Measurements from ENCODE around the gene CFC1. TPM values are rescaled to one million over a fixed set of nuclear protein-coding genes. Genes with fewer than 3 reads are reported as not detected.
"Not testable (repeated sequence)": the region's sequence is repeated elsewhere in the genome, so short reads cannot be mapped to it uniquely, and the experiment has no call there.

CFC1 gene
- total and polyA plus RNA-seq, 2 of the 4 experiments (the other 2 are of a cell fraction): not detected

DNA sequence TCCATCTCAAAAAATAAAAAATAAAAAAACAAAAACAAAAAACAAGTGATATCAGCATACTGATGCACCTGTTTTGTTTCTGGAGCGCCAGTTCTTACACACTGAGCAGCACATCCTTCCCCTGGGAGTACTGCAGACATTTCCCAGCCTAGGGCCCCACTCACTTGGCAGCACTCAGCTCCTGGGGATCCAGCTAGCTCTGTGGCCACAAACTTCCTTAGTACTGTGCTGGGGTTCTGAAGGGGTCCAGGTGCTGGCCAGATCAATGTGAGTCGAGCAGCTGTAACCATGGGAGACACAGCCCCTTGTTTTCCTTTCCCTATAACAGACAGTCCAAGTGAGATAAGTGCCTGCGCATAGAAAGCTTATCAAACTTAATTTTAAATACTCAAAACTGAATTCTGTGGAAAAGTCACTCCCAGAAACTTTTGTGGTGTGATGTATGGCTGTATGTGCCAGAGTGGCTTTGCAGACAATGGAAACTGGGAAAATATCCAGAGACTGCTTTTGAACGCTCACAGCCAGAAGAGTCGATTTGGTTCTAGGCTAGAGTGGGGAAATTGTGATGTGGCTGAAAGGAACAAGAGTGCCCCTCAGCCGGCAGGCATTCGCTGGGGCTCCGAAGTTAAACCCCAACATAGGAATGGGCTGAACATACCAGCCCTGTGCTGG, 9.1 kb downstream of the CFC1 start:
- dilution Hi-C loops (cut with HindIII; ENCODE audit: low sequenced_read_pairs, unreplicated experiment); H3K9ac ChIP-seq (ENCODE audit: low read depth, low read length); H2BK15ac ChIP-seq (ENCODE audit: low read depth, low read length); H3K79me1 ChIP-seq (ENCODE audit: low read depth in 1 of 2, low read length in 2 of 2); H2BK120ac ChIP-seq (ENCODE audit: low read depth, low read length); H4K5ac ChIP-seq (ENCODE audit: low read depth, low read length); in situ Hi-C loops (cut with MboI; ENCODE audit: low sequenced_read_pairs); BruUV-seq (replicated peaks); H3K27ac ChIP-seq (ENCODE audit: insufficient read depth, low read length); ATAC-seq (ENCODE audit: low read depth); H3K4me3 ChIP-seq (ENCODE audit: insufficient read depth, low read depth, low read length); H2BK5ac ChIP-seq (ENCODE audit: low read depth, low read length, poor library complexity, severe bottlenecking); H3K9me3 ChIP-seq (ENCODE audit: control insufficient read depth, insufficient read depth, low read length); H2AK5ac ChIP-seq (ENCODE audit: low read depth, low read length); H3K4me1 ChIP-seq (ENCODE audit: control insufficient read depth, insufficient read depth, low read length); H4K91ac ChIP-seq (ENCODE audit: insufficient read depth, low read depth, low read length); H3K18ac ChIP-seq (ENCODE audit: low read depth, low read length); CTCF ChIA-PET; H3K14ac ChIP-seq (replicated peaks; ENCODE audit: low read depth, low read length); H3K4me2 ChIP-seq (ENCODE audit: low read depth, low read length); H2BK20ac ChIP-seq (ENCODE audit: low read depth, low read length); H3K36me3 ChIP-seq (ENCODE audit: control insufficient read depth, insufficient read depth, low read length); H3K56ac ChIP-seq (ENCODE audit: extremely low read depth, insufficient read depth, low read length); H3K27me3 ChIP-seq (ENCODE audit: control insufficient read depth, insufficient read depth, low read length); H2AK9ac ChIP-seq (replicated peaks; ENCODE audit: low read depth, low read length, poor library complexity); H4K8ac ChIP-seq (ENCODE audit: low read depth in 2 of 2, low read length in 2 of 2); H4K20me1 ChIP-seq (ENCODE audit: insufficient read depth, low read length); H3K23ac ChIP-seq (ENCODE audit: low read depth, low read length); H3K9me1 ChIP-seq (ENCODE audit: insufficient read depth, low read length); H3K4ac ChIP-seq (ENCODE audit: low read depth, low read length); H2AFZ ChIP-seq (replicated peaks; ENCODE audit: low read length, poor library complexity); POLR2A ChIA-PET (ENCODE audit: unreplicated experiment); intact Hi-C loops (cut with micrococcal nuclease); DNase-seq: not testable (repeated sequence)
- WGBS, 2 experiments (ENCODE audit: extremely low coverage in 2 of 2, insufficient read length in 1 of 2): no CpG with 5 or more reads among the region's 8 CpGs

DNA sequence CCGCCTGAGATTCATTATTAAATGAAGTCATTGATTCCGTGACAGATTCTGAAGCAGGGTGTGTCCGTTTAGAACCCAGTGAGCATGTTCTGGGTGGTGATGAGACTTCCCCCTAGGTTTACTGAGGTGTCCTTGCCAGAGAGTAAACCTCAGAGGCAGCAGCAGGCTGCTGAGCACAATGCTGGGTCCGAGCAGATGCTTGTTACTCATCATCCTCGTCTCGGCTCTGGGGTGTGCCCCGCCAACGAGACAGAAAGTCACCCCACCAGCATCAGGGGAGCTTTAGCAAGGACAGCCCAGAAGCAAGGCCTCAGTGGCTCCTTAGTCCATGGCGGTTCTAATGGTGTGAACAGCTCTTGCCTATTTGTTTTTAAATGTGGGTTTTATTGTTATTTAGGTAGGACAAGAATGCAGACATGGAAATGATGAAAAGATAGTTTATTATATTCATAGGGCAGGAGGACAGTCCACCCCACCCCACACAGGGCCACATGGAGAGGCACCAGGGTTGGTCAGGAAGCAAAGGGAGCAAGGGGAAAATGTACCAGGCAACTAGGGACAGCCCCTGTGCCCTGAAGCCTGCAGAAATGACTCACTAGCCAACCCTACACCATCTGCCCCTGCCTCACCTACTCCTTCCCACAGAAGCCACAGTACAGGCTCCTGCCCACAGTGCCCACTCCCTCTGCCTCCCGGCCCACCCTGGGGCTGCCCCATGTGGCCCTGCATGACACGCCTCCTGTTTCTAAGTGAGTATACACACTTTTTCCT, 10.5 kb downstream of the CFC1 start:
- H3K9ac ChIP-seq (ENCODE audit: low read depth, low read length); H3K27ac ChIP-seq (ENCODE audit: insufficient read depth, low read length); POLR2A ChIA-PET (ENCODE audit: unreplicated experiment); BruUV-seq (replicated peaks); H3K56ac ChIP-seq (ENCODE audit: extremely low read depth, insufficient read depth, low read length); H2BK120ac ChIP-seq (ENCODE audit: low read depth, low read length); H3K4ac ChIP-seq (ENCODE audit: low read depth, low read length); in situ Hi-C loops (cut with MboI; ENCODE audit: low sequenced_read_pairs); H2AK5ac ChIP-seq (ENCODE audit: low read depth, low read length); H3K18ac ChIP-seq (ENCODE audit: low read depth, low read length); H3K9me1 ChIP-seq (ENCODE audit: insufficient read depth, low read length); H4K20me1 ChIP-seq (ENCODE audit: insufficient read depth, low read length); H3K9me3 ChIP-seq (ENCODE audit: control insufficient read depth, insufficient read depth, low read length); H4K91ac ChIP-seq (ENCODE audit: insufficient read depth, low read depth, low read length); H2AFZ ChIP-seq (replicated peaks; ENCODE audit: low read length, poor library complexity); H3K23ac ChIP-seq (ENCODE audit: low read depth, low read length); H2AK9ac ChIP-seq (replicated peaks; ENCODE audit: low read depth, low read length, poor library complexity); H3K79me1 ChIP-seq (ENCODE audit: low read depth in 1 of 2, low read length in 2 of 2); H4K8ac ChIP-seq (ENCODE audit: low read depth in 2 of 2, low read length in 2 of 2); H2BK15ac ChIP-seq (ENCODE audit: low read depth, low read length); H3K27me3 ChIP-seq (ENCODE audit: control insufficient read depth, insufficient read depth, low read length); H3K4me3 ChIP-seq (ENCODE audit: insufficient read depth, low read depth, low read length); dilution Hi-C loops (cut with HindIII; ENCODE audit: low sequenced_read_pairs, unreplicated experiment); H3K4me1 ChIP-seq (ENCODE audit: control insufficient read depth, insufficient read depth, low read length); H3K14ac ChIP-seq (replicated peaks; ENCODE audit: low read depth, low read length); ATAC-seq (ENCODE audit: low read depth); CTCF ChIA-PET; H3K36me3 ChIP-seq (ENCODE audit: control insufficient read depth, insufficient read depth, low read length); H3K4me2 ChIP-seq (ENCODE audit: low read depth, low read length); H4K5ac ChIP-seq (ENCODE audit: low read depth, low read length); H2BK20ac ChIP-seq (ENCODE audit: low read depth, low read length); intact Hi-C loops (cut with micrococcal nuclease); DNase-seq; H2BK5ac ChIP-seq (ENCODE audit: low read depth, low read length, poor library complexity, severe bottlenecking): not testable (repeated sequence)
- no CpG with 5 or more reads among the region's 11 CpGs for WGBS, 2 experiments (ENCODE audit: extremely low coverage in 2 of 2, insufficient read length in 1 of 2)

All from IMR-90 (cell line).